Activated CD8-positive, alpha-beta memory T cell treated with anti-CD3 and anti-CD28 coated beads for 48 hours (primary cell): ENCODE data around the gene CDC5L.
"Not testable (repeated sequence)": the region's sequence is repeated elsewhere in the genome, so short reads cannot be mapped to it uniquely, and the experiment has no call there.

ENCODE experiments used
- DNase-seq, 3 experiments: peaks; one replicate each; pipeline ENCODE4 v3.0.0-alpha.2; 2020; ENCODE audit warnings: low read depth in 2 of 3, low spot score in 2 of 3

Gene CDC5L

DNA sequence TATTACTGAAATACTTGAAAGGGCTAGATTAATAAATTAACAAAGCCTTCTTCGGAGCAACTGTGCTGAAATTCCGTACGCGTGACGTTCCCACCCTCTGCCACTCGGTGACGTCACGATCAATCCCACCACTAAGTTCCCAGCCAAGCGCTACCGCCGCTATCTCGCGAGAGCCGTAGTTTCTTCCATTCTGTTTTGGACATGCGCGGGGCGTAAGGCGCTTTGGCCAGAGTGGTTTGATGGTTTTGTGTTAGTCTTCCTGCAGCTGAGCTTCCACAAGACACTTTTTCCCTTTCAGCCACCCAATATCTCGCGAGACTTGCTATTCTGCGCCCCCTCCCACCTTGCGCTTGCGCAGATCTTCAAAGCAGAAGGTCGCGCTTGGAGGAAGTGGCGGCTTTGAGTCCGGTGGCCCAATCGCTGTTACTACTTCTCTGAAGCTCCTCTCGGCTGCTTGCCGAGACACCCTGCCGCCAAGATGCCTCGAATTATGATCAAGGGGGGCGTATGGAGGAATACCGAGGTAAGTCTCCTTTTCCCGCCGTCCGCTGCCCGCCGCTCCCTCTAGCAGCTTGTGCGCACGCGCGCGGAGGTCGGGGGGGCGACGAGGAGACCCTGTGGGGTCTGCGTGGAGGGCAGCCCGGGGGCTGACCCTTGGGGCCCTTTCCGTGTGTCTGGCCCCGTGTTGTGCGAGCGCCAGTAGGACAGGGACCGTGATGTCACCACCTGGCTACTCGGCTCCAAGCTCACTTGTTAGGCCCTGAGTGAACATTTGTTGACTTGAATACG lies at the start of gene CDC5L:
Gene CDC5L (plus strand): TSS at position 361 of the 789 bp plus-strand sequence. CDS start 118 bp downstream, at position 479.
- peak; percentile 78 to 89 (median 85) for DNase-seq

DNA sequence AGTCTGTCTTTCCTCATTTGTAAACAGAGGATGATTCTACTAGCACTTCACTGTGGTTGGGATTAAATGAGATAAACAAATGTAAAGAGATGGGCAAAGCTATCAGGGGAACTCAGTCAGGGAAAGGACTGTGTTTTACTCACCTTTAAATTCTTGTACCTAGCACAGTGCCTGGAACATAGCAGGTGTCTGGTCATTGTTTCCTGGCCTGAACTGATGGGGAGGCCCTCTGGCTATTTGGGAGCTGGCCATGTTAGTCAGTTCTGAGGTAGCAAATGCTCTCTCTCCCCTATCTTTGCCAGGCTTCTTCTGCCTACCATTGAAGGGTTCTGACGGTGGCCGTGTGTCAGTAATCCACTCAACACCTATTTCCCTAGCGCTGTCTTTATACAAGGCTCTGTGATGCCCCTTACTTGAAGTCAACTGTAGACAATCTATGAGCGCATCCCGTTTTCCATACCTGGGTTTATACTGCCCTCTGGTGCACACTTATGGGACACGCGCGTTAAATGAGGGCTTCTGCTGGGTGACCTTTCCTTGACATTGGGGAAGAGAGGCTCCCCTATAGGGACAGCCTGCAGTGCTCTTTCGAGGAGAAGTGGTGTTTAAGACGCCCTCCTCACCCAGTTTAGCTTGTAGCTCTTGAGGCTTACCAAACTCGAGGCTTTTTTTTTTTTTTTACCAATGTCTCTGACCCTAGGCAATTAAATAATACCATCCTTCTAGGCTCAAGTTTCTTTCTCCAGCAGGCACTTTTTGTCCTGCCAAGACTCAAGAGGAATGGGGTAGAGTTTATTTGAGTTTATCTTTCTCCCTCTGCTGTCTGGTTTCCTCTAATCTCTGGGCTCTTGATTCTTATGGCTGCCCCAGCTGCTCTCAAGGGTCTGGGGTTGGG lies 49.0 kb upstream of the CDC5L start:
- DNase-seq = peak in 2 of 3 experiments; percentile 25 to 47

DNA sequence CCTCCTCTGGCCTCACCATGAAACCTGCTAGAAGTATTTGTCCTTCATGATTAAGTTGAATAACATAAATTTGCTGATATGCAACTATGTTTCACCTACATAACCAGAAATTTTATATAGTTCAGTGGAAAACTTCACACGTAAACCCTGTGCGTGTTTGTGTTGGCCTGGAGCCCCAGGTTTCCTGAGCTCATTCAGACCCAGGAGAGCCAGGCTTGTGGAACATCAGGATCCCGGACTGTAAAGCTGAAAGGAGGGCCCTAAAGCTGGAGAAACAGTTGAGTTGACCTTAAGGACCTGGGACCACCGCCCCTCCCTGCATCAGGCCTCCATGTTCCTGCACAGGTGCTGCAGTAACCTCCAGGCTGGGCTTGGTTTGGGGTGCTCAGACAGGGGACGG lies 48.2 kb upstream of the CDC5L start:
- no peak for DNase-seq

DNA sequence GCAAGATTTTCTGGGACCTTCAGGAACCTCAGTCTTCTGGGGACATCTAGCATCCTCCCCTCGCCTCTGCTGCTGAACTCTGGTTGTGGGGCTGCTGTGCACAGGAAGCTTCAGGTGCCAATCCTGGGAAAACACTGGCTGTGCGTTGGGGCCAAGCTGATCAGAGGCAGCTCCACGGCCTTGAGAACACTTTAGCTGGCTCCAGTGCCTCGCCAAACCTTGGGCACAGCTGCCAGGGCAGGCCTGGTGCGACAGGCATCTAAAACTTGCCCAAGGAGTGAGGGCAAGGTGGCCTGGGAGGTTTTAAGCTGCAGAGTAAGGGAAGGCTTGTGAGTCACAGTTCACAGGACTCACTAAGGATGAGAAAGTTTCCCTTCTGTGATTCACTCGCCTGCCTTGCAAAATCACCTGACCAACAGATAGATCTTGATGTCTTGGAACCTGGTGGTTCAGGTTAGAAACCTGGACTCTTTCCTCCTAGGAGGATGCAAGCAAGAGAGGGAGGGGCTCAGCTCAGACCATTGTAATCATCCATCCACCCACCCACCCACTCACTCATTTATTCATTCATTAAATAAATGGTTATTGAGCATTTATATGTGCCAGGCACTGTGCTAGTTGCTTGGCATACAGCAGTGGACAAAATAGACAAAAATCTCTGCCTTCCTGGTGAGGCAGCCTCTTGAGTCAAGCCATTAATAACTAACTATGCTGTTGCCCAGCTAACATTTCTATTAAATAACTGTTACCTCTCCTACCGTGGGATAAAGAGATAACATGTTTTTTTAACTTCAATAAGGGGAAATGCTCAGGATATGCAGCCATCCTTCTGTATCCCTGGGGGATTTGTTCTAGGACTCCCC lies 47.5 kb upstream of the CDC5L start:
- no peak for DNase-seq

DNA sequence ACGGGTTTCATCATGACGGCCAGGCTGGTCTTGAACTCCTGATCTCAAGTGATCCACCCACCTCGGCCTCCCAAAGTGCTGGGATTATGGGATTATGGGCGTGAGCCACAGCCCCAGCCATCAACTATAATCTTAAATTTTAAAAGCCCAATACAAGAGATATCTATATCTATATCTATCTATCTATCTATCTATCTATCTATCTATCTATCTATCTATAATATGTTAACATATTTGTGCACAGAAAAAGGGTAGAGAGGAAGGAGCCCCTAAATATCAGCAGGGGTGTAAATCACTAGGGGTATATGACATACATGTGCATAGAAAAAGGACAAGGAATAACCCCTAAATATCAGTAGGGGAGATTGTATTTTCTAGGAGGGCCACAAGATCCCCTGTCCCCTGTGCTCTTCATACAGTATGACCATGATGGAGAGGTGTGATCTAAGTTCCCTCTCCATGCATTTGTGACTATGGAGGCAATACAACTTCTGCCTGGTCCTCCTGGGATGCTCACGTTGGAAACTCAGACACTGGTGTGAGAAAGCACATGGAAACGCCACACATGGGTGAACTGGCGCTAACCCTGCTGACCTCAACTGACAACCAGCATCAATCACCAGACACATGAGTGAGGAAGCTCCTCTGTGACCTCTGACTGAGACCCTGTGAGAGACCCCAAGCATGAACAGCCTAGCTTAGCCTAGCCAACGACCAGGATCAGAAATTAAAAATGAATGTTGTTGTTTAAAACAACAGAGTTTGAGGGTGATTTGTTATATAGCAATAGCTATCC lies 46.2 kb upstream of the CDC5L start:
- DNase-seq = no peak

DNA sequence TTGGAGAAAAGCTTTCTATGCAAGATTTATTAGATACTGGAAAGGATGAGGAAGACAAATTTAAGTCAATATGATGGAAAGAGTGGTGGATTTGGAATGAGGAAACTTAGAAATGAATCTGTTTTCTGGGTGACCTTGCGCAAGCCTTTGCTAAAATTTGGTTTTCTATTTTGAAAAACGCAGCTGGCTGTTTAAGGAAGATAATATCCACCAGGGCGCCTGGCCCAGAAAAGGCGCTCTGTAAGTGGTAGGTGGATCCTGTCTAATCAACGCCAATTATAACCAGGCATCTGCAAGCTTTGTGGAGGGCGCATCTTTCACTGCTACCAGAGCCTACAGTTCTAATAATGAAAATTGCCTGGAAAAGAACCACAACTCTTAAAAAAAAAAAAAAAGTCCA lies 45.5 kb upstream of the CDC5L start:
- no peak for DNase-seq

DNA sequence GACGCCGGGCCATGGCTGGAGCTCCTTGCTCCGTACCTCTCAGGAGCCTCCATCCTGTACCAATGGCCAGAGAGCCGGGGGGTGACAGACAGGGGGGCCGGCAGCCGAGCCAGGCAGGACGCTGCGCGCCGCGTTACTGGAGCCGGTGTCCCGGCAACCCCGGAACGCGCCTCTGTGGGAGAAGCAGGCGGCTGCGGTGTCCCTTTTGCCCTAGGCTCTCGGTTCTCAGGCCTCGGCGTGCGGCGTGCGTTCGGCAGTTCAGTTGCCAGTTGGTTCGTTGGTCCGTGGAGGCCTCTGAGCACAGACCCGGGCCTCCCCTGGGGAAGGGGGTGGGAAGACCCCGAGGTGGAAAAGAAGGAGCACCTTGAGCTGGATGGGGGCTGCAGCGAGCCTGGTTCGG lies 45.0 kb upstream of the CDC5L start, which contains the start of gene SPATS1:
Gene SPATS1 (plus strand): TSS at position 162 of the 400 bp plus-strand sequence. CDS start 446 bp downstream, outside the sequence.
- no peak for DNase-seq

DNA sequence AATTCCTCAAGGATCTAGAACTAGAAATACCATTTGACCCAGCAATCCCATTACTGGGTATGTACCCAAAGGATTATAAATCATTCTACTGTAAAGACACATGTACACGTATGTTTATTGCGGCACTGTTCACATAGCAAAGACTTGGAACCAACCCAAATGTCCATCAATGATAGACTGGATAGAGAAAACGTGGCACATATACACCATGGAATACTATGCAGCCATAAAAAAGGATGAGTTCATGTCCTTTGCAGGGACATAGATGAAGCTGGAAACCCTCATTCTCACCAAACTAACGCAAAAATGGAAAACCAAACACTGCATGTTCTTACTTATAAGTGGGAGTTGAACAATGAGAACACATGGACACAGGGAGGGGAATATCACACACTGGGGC lies 40.7 kb upstream of the CDC5L start:
- not testable (repeated sequence) for DNase-seq

DNA sequence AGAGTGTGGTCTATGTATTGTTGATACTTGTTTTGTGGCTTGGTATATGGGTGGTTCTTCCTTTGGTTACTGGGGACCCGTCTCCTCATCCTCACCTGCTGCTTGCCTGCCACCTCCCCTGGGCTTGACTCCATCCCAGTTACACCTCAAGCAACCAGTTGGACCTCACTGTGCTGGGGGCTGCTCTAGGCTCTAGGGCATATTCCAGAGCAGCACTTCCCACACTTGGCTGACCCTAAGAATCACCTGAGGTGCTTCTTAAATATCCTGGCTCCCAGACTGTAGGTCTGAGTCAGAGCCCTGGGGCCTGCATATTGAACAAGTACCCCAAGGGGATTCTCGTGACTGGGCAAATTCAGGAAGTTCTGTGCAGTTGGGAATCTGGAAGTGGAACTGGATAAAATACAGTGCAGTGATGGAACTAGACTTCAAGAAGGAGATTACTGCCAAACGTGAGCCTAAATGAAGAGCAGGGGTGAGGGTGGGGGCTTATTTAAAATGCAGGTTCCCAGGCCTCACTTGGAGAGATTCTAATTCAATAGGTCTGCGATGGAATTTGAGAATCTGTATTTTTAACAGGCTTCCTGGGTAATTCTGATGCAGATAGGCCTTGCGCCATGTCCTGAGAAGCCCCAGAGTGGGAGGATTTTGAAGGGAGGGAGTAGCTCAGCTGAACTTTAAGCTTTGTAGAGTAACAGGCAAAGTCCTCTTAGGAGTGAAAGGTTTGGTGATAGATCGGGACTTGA lies 37.4 kb upstream of the CDC5L start:
- no peak for DNase-seq

DNA sequence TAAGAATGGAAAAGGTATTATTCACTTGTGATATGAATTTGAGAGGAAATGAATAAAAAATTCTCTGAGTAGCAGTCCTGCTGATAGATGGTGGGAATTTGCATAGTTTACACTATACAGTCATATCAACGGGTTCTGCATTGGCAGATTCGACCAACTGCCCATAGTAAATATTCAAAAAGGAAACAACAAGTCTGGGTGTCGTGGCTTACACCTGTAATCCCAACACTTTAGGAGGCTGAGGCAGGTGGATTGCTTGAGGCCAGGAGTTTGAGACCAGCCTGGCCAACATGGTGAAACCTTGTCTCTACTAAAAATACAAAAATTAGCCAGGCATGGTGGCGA lies 36.9 kb upstream of the CDC5L start:
- not testable (repeated sequence) for DNase-seq

DNA sequence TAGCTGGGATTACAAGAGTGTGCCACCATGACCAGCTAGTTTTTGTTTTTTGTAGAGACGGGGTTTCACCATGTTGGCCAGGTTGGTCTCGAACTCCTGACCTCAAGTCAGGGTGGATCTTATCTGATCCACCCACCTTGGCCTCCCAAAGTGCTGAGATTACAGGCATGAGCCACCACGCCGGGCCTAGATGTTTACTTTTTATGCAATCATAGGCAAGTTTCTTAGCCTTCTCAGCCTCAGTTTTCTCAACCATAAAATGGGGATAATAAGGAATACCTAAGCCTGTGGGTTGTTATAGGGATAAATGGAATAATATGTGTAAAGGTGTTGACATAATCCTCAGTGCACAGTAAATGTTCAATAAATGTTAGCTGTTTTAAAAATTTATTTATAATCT lies 35.2 kb upstream of the CDC5L start:
- no peak for DNase-seq

DNA sequence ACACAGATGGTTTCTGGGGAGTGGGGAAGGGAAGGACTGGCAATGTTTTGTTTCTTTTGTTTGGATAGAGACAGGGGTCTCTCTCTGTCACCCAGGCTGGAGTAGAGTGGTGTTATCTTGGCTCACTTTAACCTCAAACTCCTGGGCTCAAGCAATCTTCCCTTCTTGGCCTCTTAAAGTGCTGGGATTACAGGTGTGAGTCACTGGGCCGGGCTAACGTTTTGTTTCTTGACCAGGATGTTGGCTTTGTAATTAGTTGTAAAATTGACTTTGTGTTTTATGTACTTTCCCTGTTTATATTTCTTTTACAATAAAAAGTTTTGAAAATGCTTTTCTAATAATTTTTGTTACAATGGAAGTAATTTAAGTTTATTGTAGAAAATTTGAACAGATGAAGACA lies 34.2 kb upstream of the CDC5L start:
- no peak for DNase-seq

DNA sequence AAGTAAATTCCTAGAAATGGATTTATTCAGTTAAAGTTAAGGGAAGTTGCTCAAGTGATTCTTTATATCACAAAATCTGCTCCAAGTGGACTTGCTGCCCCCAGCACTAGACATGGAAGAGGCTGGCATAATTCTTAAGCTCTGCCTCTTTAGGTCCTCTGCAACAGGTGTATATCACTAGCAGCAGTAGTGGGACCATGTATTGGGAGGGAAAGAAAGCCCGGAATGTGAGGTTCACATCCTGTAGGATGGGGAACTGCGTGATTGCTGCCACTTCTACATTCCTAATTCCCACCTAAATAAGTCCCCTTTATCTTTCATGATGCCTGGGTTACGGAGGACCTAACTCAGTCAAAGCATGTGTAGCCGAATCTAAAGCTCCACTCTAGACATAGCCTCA lies 31.9 kb upstream of the CDC5L start:
- DNase-seq = no peak

DNA sequence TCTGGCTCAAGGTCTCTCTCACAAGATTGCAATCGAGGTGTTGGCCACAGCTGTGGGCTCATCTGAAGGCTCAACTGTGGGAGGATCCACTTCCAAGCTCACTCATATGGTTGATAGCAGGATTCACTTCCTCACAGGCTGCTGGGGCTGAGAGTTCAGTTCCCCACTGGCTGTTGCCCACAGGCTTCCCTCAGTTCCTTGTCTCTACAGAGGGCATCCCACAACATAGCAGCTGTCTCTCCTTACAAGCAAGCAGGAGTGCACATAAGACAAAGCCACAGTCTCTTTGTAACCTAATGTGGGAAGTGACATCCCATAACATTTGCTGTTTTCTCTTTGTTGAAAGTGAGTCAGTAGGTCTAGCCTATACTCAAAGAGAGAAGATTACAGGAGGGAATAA lies 31.0 kb upstream of the CDC5L start:
- no peak for DNase-seq

DNA sequence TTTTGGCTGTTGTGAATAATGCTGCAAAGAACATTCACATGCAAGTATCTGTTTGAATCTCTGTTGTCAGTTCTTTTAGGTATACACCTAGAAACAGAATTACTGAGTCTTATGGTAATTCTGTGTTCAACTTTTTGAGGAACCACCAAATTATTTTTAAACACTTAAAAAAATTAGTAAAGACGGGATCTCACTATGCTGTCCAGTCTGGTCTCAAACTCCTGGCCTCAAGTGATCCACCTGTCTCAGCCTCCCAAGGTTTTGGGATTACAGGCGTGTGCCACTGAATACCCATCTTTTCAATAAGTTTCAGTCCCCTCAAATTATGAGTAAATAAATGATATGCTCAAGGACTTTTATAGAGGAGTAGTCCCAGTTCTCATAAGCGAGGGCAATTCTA lies 27.5 kb upstream of the CDC5L start:
- DNase-seq = no peak

DNA sequence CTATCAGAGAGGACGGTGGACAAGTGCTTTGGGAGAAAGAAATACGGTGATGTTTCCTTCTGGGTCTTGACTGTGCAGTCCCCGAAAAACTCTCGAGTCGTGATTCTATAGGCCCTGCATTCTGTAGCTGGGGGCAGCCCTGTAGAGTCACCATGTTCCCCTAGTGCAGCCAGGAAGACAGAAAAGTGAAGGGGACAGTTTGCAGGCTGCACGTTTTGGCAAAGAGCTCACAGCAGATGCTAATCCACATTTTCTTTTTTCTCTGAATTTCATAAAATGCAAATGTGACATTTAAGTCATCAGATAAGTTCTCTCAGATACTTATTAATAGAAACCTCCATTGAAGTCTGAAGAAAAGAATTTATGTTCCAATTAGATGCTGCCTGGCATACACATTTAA lies 25.6 kb upstream of the CDC5L start:
- no peak for DNase-seq

DNA sequence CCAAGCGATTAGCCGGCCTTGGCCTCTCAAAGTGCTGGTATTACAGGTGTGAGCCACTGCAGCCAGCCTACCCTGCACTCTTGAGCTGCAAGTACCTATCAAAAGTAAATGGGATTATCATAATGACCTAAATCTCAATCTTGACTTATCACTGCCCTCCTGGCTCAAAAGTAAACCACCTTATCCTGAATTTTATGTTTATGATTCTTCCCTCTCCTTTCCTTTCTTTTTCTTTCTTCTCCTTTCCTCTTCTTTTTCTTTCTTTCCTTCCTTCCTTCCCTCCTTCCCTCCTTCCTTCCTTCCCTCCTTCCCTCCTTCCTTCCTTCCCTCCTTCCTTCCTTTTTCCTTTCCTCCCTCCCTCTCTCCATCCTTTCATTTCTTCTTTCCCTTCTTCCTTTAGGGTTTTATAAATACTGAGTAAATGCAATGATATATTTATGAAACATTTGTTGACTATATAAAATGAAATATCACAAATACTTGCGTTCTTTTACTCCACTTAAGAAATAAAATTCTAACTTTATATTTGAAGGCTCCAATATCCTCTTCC lies 24.1 kb upstream of the CDC5L start:
- no peak for DNase-seq

DNA sequence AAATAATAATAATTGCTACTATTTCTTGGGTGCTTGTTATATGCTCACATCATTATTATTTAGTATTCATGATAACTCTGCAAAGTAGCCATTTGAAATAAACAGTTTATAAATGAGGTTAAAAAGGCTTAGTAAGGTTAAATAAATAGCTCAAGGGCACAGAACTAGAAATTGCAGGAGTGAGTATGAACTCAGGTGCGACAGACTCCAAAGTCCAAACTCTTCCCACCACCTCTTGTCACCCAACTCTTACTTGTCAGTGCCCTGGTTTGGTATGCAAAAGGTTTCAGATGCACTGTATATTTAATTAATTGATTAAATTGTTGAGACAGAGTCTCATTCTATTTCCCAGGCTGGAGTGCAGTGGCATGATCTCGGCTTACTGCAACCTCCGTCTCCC lies 20.7 kb upstream of the CDC5L start:
- DNase-seq = no peak

DNA sequence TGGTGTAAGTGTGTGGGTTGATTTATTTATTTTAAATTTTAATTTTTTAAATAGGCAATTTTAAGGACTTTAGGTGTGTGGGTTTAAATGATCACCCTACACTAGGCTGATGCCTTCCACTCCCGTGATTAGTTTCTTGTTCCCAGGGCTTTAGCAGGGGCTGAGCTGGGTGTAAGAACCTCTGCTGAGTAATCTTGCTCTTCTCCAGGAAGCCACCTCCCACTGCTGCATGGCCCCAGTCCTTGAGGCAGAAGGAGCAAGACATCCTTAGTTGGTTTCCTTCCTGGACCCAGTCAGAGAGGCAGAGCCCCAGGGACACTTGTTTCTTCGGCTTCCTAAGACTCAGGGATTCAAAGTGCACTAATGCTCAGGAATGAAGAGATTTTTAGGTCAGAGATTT lies 19.8 kb upstream of the CDC5L start:
- no peak for DNase-seq

DNA sequence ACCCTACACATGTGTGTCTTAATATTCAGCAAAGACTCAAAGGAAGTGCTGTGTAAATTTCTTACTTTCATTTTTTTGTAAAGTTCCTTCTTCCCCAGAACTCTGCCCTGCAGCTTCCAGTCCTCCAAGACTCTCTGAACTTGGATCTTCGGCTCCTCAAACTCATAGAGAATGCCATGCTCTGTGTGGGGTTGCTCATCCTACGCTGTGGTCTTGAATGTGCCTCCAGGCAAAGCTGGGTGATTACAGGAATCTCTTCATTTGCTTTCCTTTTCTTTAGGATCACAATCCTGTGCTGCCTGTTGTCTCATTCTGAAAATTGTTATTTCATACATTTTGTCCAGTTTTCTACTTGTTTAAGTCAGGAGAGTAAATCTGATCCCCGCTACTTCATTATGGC lies 14.5 kb upstream of the CDC5L start:
- no peak for DNase-seq
